Measurements from ENCODE around the gene KLF4.

GRCh38 chr9:107435415-107435814 lies 54.2 kb downstream of the KLF4 start:
- TF ChIP-seq CTCF (IDR thresholded peaks at IDR 0.05) (no peak), POLR2A (IDR thresholded peaks at IDR 0.05) (no peak)

Data from testis (tissue), 2 donors.